GM19438 (cell line): ENCODE results near the gene ARNT2.

Experiments
- ATAC-seq: cut with Tn5 transposase; IDR thresholded peaks from one replicate; pipeline ENCODE4 v1.9.1; 2021; ENCODE audit warnings: low read depth; ENCODE audit not compliant: unreplicated experiment

ARNT2 gene

DNA sequence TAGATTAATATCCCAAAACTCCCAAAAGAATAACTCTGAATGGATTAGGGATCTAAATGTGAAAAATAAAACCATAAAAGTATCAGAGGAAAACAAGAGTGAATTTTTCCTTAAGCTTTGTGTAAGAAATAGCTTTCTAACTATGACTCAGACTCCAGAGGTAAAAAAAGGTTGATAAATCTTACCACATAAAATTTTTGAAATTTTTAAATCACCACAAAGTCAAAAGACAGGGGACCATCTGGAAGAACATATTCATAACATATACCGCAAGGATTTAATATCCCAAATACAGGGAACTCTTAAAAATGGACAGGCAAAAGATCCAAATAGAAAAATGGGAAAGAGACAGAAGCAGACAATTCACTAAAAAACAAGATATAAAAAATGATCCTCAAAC is 145.0 kb downstream of the ARNT2 start:
- ATAC-seq: no peak

DNA sequence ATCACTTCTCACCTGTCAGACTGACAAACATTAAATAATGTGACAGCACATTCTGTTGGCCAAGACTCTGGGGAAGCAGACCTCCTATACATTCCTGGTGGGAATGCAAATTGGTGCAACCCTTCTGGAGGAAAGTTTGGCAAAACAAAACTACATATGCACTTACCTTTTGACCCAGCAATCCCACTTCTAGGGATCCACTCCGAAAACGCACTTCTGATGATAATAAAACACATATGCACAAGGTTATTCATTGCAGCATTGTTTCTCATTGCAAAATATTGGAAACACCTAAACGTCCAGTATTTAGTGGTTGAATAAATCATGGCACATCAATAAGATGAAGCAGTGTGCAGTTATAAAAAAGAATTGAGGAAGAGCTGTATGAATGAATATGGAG is 145.5 kb downstream of the ARNT2 start:
- no peak for ATAC-seq

DNA sequence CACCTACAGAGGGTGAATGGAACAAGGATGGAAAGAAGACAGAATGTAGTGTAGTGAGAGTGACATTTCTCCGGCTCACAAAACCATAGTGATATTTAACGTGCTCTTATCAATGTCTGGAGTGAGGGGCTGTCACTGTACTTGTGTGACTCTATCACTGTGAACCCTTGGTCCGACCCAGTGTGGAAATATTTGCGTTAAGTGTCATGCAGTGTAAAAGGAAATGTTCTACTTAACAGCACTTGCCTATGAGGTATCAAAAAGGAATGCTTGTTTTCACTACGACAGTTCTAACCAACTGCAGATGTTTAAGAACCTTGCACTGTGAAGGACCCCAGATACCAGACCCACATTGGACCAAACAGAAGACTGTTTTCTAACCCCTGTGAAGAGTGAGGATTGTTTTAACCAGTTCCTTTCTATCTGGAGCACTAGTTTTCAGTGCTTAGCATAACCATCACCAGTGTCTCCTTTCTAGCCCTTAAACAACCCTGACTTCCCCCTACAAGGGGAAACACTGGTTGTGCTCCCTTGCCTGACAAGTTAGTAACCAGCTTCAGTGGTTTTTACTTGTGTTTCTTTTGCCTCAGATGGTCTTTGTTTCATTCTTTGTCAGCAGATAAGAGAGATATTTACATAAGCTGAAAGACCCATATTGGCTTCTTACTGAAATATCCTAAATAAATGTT is 146.2 kb downstream of the ARNT2 start:
- ATAC-seq: no peak

DNA sequence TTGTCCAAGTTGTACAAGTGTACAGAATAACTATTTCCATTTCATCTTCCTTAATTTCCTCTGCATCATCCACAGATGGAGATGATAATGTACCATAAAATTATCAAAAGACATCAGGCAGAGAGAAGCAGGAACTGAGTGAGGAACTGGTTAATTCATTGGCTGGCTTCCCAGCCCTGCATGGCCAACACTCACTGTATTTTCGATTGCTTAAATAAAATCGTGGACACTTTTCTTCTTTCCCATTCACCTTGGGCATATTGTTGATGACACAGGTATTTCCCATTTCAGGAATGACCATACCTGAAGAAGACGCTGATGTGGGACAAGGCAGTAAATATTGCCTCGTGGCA is 146.7 kb downstream of the ARNT2 start:
- no peak for ATAC-seq

DNA sequence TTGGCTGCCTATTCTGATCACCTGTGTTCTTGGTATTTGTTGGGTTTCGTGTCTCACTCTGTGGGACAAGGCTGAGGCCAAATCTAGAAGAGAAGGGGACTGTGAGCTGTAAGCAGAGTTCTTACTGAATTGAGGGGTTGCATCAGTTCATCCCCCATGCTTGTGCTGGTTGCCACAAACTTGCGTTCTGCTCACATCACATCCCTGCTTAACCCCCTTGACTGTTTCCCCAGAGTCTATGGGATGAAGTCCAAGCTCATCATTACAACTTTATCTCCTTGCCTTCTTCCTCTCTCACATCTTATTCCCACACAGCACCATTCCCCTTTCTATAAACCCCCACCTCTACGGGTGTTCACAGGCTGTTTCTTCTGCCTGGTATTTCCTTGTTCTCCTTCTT is 147.2 kb downstream of the ARNT2 start:
- no peak for ATAC-seq

DNA sequence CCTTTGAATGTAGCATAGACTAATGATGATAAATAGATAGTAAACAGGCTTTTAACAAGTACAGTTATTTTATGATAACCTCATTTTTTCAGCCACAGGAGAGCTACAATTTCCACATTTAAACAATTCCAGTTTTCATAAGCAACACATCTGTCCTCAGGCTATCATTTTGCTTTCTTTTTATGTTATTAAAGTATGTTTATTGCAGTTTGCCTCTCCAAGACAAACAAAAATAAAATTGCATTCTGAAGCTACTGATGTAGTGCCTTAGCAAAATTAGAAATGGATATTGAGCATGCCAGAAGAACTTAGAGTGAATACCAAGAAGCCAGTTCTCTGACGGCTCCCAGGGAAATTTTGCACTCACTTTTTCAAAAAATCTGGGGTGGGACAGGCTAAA is 150.4 kb downstream of the ARNT2 start:
- no peak for ATAC-seq

DNA sequence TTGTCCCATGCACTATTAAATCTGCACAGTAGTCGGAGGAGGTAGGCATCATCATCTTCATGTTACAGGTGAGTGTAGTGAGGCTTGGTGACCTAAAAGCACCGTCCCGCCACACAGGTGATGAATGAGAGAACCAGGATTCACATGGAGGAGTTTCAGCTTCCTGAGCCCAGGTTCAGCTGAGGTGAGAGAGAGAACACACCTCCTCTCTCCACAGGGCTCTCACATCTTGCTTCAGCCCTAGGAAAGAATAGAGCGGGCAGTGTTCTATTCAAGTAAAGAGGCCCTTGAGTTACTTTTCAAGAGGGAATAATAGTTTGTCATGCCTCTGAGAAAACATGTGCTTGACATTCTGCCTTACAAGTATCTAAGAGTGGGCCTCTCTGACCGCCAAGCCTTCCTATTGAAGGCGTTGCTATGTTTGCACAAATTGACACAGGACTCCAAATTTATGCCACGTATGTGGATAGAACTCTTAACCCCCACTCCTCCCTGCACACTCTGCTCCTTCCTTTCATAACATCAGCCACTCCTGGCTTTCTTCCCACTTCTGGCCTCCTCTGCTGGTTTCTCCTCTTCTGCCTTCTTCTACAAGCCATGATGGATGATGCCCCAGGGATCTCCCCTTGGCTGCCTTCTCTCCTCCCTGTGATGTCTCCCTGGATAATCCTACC is 152.6 kb downstream of the ARNT2 start:
- no peak for ATAC-seq

DNA sequence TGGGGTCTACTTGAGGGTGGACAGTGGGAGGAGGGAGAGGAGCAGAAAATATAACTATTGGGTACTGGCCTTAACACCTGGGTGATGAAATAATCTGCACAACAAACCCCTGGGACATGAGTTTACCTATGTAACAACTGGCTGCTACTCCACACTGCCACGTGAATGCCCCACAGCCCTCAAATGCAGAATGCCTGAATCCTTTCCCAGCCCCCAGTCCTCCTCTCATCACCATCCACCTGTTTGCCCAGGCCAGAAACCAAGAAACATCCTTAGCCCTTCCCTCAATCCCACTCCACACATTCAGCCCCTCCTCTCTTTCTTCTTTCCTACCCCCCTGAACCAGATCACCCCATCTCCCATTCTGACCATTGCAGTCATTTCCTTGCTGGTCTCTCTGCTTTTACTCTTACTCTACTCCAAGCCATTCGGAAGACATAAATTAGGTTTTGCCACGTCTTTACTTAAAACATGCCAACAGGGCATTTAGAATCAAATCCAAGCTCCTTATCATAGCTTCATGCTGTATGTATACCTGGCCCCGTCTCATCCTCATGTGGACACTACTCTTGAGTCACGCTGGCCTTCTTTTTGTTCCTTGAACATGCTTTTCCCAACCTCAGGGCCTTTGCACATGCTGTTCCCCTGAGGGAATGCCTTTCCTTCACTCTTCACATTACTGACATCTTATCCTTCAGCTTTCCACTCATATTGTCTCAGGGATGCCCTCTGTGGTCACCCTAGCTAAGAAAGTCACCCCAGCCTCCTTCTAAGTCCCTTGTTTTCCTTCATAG is 153.5 kb downstream of the ARNT2 start:
- ATAC-seq: no peak

DNA sequence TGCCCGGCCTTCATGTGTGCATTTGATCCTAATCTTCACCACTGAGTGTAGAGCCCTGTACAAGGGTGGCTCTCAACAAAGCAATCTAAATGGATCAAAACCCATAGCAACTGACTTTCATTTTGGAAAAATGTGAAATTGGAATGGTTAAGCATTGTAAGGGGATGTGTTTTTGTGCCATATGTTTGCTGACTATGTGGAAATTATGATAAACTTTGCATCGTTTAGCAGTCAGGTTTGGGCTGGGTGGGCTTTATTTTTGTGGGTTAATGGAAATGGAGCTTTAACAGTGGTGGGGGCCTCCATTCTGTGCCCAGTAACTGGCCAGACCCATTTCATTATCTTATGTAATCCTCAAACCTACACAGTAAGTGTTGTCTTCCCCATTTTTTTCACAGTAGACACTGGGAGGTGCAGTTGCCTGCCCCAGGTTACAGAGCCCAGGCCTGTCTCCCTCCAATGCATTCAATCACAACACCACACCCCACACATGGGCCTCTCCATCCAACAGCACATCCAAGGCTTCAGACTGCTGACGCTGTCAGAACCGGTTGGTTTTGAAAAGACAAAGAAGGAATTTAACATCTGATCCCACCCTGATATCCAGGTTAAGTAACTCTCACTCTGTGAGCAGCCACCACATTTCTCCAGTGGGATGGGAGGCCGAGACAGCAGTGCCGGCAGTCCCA is 154.6 kb downstream of the ARNT2 start:
- ATAC-seq: no peak

DNA sequence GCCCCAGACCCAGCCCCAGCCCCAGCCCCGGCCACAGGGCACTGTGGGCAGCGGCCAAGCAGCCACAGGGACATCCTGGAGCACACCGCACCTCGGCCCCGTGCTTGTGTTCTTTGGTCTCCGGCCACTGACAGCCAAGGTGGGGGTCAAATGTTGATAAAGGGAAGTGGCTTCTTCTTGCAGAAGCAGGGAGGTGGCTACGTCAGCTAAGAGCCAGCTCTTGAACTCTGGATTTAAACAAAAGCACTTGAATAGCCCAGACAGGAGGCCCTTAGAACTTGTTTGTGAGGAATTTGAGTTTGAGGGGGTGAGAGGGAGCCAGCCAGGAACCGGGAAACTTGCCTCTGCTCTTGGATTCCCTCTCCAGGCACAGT is 155.1 kb downstream of the ARNT2 start:
- ATAC-seq: no peak

DNA sequence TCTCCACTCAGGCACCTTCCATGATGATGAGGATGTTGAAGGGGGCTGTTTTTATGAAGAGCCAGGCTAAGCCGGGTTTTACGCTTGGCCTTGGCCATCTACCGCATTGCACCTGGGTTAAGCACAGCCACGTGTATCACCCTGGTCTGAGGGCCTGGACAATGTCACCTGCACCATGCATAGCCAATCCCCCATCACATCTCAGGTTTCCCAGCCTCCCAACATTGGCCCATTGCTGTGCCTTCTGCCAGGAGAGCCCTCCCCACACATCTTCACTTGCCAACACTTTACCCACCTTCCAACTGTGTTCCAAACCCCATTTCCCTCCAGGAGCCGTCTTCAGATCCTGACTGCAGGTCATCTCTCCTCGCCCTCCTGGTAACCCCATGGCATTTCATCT is 155.6 kb downstream of the ARNT2 start:
- no peak for ATAC-seq

DNA sequence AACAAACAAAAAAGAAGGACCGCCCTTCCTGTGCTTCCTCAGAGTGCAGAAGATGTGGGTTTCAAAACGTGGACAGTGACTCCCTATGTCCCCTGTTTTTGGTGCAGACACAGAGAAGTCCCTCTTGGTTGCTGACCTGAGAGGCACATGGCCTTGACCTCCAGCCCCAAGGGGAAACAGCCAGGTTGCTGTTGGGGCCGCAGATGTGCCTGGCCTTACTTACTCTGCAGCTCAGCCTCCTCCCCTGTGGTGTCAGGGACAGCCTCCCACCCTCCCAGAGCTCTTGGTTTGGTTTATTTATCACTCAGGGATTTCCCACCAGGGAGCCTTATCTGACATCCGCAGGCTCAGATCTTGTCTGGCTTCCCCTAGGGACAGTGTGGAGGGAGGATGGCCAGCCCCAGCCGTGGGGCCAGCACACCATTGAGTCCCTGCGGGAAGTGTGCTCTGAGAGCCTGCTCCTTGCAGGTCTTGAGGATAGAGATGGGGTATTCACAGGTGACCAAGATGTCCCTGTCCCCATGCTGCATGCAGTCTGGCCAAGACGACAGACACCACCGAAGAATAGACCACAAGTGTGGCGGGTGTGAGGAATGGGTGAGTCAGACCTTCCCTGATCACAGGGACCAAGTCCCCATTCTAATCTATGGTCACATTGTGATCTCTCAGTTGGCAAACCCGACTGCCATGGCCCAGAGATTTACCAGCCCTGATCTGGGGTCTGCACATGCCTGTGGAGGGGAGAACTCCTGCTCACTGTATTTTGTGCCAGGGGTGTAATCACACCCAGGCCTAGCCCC is 156.6 kb downstream of the ARNT2 start:
- ATAC-seq: no peak

DNA sequence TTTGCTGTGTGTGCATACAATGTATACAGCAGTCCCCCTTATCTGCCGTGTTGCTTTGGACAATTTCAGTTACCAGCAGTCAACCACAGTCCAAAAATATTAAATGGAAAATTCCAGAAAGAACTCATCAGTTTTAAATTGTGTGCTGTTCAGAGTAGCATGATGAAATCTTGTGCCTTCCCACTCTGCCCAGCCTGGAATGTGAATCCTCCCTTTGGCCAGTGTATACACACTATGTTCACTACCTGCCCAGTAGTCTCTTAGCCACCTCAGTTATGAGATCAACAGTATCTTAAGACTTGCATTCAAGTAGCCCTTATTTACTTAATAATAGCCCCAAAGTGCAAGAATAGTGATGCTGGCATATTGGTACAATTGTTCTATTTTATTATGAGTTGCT is 157.3 kb downstream of the ARNT2 start:
- ATAC-seq: no peak

DNA sequence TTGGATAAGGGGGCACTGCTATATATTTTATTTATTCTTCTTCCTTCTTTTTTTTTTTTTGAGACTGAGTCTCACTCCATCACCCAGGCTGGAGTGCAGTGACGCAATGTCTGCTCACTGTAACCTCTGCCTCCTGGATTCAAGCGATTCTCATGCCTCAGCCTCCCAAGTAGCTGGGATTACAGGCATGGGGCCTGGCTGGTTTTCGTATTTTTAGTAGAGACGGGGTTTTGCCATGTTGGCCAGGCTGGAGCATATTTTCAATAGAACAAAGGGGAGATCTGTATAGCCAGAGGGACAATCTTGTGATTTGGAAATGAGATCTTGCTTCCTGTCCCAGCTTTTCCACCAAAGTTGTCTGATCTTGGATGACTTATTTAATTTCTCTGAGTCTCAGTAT is 157.9 kb downstream of the ARNT2 start:
- no peak for ATAC-seq

DNA sequence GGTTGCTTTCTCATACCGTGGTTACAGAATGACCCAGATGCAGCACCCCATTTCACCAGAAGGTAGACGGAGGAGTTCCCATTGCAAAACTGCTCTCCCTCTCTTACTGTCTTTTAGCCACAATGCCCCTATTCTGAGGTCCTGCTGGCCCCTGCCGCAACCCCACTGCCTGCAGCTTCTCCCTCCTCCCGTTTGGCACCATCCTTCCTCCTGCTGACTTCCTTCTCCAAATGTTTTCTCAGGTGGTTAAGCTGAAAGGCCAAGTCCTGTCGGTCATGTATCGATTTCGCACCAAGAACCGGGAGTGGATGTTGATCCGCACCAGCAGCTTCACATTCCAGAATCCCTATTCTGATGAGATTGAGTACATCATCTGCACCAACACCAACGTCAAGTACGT is 158.7 kb downstream of the ARNT2 start:
- no peak for ATAC-seq

DNA sequence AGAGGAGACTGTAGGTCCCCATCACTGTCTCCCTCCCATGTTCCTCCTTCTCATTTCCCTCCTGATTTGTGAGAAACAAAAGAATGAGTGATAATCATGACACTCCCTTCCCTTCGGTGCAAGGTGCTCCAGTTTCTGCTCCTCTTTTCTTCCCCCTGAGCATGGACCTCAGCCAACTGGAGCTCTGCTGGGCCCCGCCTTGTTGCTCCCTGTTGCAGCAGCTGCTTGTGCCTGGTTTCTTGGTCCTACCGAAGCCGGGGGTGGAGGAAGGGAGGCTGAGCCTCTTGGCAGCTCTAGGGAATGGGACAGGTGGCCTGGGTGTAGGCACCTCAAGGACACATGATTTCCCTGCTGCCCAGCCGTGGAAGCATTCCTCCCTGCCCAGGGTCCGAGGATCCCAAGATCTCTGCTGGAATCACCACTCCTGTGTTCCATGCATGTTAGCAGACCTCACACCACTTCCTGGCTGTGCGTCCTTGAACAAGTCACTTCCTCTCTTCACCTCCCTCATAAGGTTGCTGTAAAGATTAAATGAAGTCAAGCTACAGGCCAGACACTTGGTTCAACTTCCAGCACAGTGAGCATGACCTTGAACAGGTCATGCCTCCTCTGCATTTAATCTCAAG is 159.3 kb downstream of the ARNT2 start:
- no peak for ATAC-seq

DNA sequence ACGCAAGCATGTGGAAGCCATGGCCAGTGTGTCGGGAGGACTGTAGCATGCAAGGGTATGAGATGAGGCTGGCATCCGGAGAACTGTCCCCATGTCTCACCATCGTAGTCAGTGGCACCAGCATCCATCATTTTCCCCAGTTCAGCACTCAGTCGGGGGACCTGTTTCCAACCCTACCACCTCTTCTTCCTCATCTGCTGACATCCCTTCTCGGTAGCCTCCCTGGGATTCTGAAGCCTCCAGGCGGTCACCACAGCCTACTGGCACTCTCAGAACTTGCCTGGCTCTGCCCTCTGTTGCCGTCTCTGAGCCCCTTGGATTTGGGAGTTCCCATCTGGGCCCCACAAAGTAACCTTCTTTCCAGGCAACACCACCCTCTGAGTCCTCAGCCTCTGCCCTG is 159.9 kb downstream of the ARNT2 start:
- no peak for ATAC-seq

DNA sequence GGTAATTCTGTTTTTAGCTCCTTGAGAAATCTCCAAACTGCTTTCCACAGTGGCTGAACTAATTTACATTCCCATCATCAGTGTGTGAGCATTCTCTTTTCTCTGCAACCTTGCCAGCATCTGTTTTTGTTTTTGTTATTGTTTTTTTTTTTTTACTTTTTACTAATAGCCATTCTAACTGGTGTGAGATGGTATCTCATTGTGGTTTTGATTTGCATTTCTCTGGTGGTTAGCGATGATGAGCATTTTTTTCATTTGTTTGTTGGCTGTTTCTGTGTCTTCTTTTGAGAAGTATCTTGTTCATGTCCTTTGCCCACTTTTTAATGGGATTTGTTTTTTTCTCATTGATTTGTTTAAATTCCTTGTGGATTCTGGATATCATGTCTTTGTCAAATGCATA is 161.2 kb downstream of the ARNT2 start:
- no peak for ATAC-seq

DNA sequence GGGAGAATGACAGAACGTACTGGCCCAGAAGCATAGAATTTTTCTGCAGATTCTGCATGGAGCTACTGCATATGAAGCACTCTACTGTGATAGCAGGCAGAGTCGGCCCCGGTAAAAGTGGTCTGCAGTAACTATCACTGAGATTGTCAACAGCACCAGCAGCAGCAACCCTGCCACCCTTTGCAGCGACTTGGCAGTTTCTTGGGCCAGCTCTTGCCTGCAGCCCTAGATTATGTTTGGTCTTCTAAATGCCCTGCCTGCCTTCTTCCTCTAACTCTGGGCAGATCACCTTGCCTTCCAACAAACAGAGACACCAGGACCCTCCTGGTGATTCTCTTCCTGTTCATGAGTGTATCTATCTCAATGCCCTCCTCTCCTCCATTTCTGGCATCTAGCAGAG is 161.8 kb downstream of the ARNT2 start:
- no peak for ATAC-seq

DNA sequence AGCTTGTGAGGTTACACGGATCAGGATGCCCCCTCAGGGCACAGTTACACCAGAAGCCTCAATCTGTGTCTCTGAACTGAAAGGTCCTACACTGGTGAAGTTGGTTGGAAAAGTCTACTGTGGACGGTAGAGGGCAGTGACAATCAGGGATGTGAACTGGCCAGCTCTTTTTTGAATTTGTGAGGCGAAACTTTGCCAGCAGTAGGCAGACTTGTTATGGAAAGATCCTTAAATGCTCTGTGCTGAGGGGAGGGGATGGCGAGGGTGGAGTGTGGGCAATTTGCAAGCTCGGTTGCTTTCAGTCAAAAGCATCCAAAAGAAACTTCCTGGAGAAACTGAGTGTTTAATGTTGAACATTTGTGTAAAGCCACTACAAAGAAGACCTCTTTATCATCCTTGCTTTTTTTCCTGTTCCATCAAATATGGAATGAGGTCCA is 163.6 kb downstream of the ARNT2 start:
- no peak for ATAC-seq
